Measurements from ENCODE around the gene SYTL1.

DNA sequence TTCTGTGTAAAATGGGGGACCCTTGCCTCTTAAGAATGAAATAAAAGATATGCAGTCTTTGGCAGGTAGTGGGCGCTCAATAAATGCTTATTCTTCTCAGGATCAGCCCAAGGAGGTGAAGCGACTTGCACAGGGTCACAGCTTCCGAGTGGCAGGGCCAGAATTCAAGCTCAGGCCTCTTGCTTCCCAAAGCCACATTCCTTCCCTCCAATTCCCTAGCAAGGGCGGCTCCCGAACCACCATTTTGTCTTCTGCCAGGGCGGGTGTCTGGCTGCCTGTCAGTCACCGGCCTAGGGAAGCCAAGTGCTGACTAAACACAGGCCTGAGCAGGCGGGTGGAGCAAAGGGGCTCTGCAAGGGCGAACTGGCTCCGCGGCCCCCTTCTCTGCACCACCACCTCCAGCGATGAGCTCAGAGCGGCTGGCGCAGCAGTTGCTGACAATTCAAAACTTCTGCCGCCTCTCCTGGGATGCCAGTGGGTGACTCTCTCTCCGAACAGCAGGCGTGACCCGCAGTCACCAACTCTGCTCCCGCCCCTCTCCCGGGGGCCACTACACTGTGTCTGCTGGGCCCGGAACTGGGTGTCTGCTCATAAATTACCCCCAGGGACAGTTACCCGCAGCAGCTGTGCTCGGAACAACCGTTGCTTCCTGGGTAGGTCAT, 61.4 kb downstream of the SYTL1 start:
- TF ChIP-seq POLR2AphosphoS5 (IDR thresholded peaks at IDR 0.05; ENCODE audit: low read depth, low read length): no peak
- TF ChIP-seq POLR2A (IDR thresholded peaks at IDR 0.05; ENCODE audit: low read depth, low read length): no peak
